T-helper 1 cell treated with Interleukin-12 subunit alpha and Interleukin-12 subunit beta and Interleukin-4 antibody, amounts not matched to agents 30 ng/mL and 1 ng/mL, for 36 hours (primary cell): Measurements from ENCODE around the gene OR10A6. TPM values are rescaled to one million over a fixed set of nuclear protein-coding genes. Genes with fewer than 3 reads are reported as not detected.

ENCODE experiments used
- total RNA-seq: library from RNA; stranded (reverse); gene quantifications from 2 replicates; pipeline ENCODE4 v1.2.3, GENCODE V29; 2022

Gene OR10A6
- total RNA-seq, 1 donor from 2014 or later, result not detected

Other genes starting within 250 kb of the OR10A6 start
- gene OVCH2, start 224.8 kb downstream of the OR10A6 start, total RNA-seq, result not detected in 2 replicates
- not detected in 2 replicates for gene OR5P2, start 134.3 kb downstream of the OR10A6 start, total RNA-seq
- not detected in 2 replicates for gene OR5P3, start 100.4 kb downstream of the OR10A6 start, total RNA-seq
- not detected in 2 replicates for gene OR10A3, start 10.4 kb upstream of the OR10A6 start, total RNA-seq
- not detected in 2 replicates for gene NLRP10, start 34.2 kb upstream of the OR10A6 start, total RNA-seq
- 202 and 220 TPM in 2 replicates for gene EIF3F, start 56.1 kb upstream of the OR10A6 start, total RNA-seq
- gene TUB, start 149.9 kb upstream of the OR10A6 start, total RNA-seq, result 0.05 and 0.07 TPM in 2 replicates
- gene RIC3, start 237.8 kb upstream of the OR10A6 start, total RNA-seq, result 7.7 and 8.3 TPM in 2 replicates